GM23338 (cell line): ENCODE measurements around the gene MBD2. TPM values are rescaled to one million over a fixed set of nuclear protein-coding genes. Genes with fewer than 3 reads are reported as not detected.

Source experiments
- ATAC-seq: fragments of 200-7000 bp; cut with Tn5 transposase; 3 replicates; pipeline ENCODE4 v1.9.1; 2020
- DNase-seq: peaks from one replicate; pipeline ENCODE4 v3.0.0-alpha.2; 2015; ENCODE audit warnings: low spot score
- H2AFZ ChIP-seq: fragments of 200-600 bp; sonication (generic); 2 replicates; pipeline ENCODE4 v1.8.0; 2016; ENCODE audit warnings: antibody characterized with exemption, mild to moderate bottlenecking, moderate library complexity
- H3F3A ChIP-seq: fragments of 200-600 bp; sonication (generic); replicated peaks from 2 replicates; pipeline ENCODE4 v1.8.0; 2017; ENCODE audit warnings: antibody characterized with exemption, mixed run types, low read depth
- H3K27ac ChIP-seq: fragments of 200-600 bp; sonication (generic); 2 replicates; pipeline ENCODE4 v1.6.1; 2016; ENCODE audit warnings: low read depth
- H3K27me3 ChIP-seq: fragments of 200-600 bp; sonication (generic); 2 replicates; pipeline ENCODE4 v1.8.0; 2016; ENCODE audit warnings: mild to moderate bottlenecking, mixed run types, moderate library complexity; ENCODE audit not compliant: insufficient read depth
- H3K36me3 ChIP-seq: fragments of 200-600 bp; sonication (generic); 2 replicates; pipeline ENCODE4 v1.8.0; 2016; ENCODE audit warnings: mild to moderate bottlenecking; ENCODE audit not compliant: insufficient read depth
- H3K4me1 ChIP-seq: fragments of 200-600 bp; sonication (generic); 2 replicates; pipeline ENCODE4 v1.8.0; 2016; ENCODE audit warnings: mild to moderate bottlenecking, moderate library complexity; ENCODE audit not compliant: insufficient read depth
- H3K4me2 ChIP-seq: fragments of 200-600 bp; sonication (generic); 2 replicates; pipeline ENCODE4 v1.7.1; 2017; ENCODE audit warnings: mixed run types
- H3K4me3 ChIP-seq: fragments of 200-600 bp; sonication (generic); 2 replicates; pipeline ENCODE4 v1.6.1; 2016; ENCODE audit warnings: mixed run types
- H3K79me2 ChIP-seq: fragments of 200-600 bp; sonication (generic); replicated peaks from 2 replicates; pipeline ENCODE4 v1.8.0; 2017; ENCODE audit warnings: mild to moderate bottlenecking; ENCODE audit not compliant: insufficient read depth
- H3K9me2 ChIP-seq: fragments of 200-600 bp; sonication (generic); 2 replicates; pipeline ENCODE4 v1.8.0; 2017; ENCODE audit not compliant: insufficient read depth
- H4K20me1 ChIP-seq: fragments of 200-600 bp; sonication (generic); replicated peaks from 2 replicates; pipeline ENCODE4 v1.8.0; 2017; ENCODE audit warnings: mild to moderate bottlenecking; ENCODE audit not compliant: insufficient read depth
- H3K27ac Mint-ChIP-seq: 2 replicates; pipeline ENCODE4 v1.8.0; 2020; ENCODE audit warnings: inconsistent platforms, mild to moderate bottlenecking, moderate library complexity, mixed read lengths
- H3K27me3 Mint-ChIP-seq: 3 replicates; pipeline ENCODE4 v1.8.0; 2022; ENCODE audit warnings: low read depth, mild to moderate bottlenecking, moderate library complexity, mixed read lengths, inconsistent platforms; ENCODE audit not compliant: insufficient read depth, poor library complexity
- H3K36me3 Mint-ChIP-seq: 3 replicates; pipeline ENCODE4 v1.8.0; 2021; ENCODE audit warnings: low read depth, mild to moderate bottlenecking, inconsistent platforms, moderate library complexity, mixed read lengths
- H3K4me1 Mint-ChIP-seq: 3 replicates; pipeline ENCODE4 v1.8.0; 2020; ENCODE audit warnings: mild to moderate bottlenecking, inconsistent platforms, mixed read lengths
- H3K4me3 Mint-ChIP-seq: 3 replicates; pipeline ENCODE4 v1.8.0; 2021; ENCODE audit warnings: moderate library complexity, mild to moderate bottlenecking, inconsistent platforms, mixed read lengths
- H3K9me3 Mint-ChIP-seq: 3 replicates; pipeline ENCODE4 v1.8.0; 2020; ENCODE audit warnings: moderate library complexity, mild to moderate bottlenecking, inconsistent platforms, mixed read lengths
- CREB1 ChIP-seq: fragments of 250-450 bp; sonication (Bioruptor Pico); IDR thresholded peaks from 2 replicates; pipeline ENCODE4 v1.5.0; 2020; ENCODE audit warnings: low read depth, mild to moderate bottlenecking, moderate library complexity
- CTCF ChIP-seq, 2 experiments: fragments of 200-600 bp in 1 of 2; sonication (generic) in 1 of 2; conservative IDR thresholded peaks; 2 replicates each; pipeline versions ENCODE4 v1.5.1 to v1.6.1; 2016 to 2017; ENCODE audit warnings: antibody characterized with exemption in 2 of 2, low read depth in 2 of 2, mild to moderate bottlenecking in 2 of 2, moderate library complexity in 1 of 2
- EZH2 ChIP-seq: fragments of 200-600 bp; sonication (generic); IDR thresholded peaks from one replicate; pipeline ENCODE4 v1.8.0; 2017; ENCODE audit warnings: antibody characterized with exemption, mild to moderate bottlenecking, low read depth; ENCODE audit not compliant: unreplicated experiment
- EZH2phosphoT487 ChIP-seq: fragments of 200-600 bp; sonication (generic); IDR thresholded peaks from one replicate; pipeline ENCODE4 v1.8.1; 2018; ENCODE audit warnings: antibody characterized with exemption; ENCODE audit not compliant: unreplicated experiment
- JUNB ChIP-seq: IDR thresholded peaks from one replicate; pipeline ENCODE4 v1.6.1; 2016; ENCODE audit warnings: antibody characterized with exemption; ENCODE audit not compliant: unreplicated experiment
- NANOG ChIP-seq: IDR thresholded peaks from 2 replicates; pipeline ENCODE4 v1.6.1; 2016; ENCODE audit warnings: antibody characterized with exemption, borderline replicate concordance
- POLR2AphosphoS5 ChIP-seq: IDR thresholded peaks from 2 replicates; pipeline ENCODE4 v1.6.1; 2016; ENCODE audit warnings: antibody characterized with exemption, low read depth
- REST ChIP-seq: IDR thresholded peaks from one replicate; pipeline ENCODE4 v1.6.1; 2018; ENCODE audit warnings: antibody characterized with exemption; ENCODE audit not compliant: unreplicated experiment
- STAT1 ChIP-seq: IDR thresholded peaks from one replicate; pipeline ENCODE4 v1.6.1; 2016; ENCODE audit warnings: antibody characterized with exemption; ENCODE audit not compliant: unreplicated experiment
- ZNF114 ChIP-seq: fragments of 250-450 bp; sonication (Bioruptor Pico); IDR thresholded peaks from 2 replicates; pipeline ENCODE4 v1.5.0; 2020; ENCODE audit warnings: mild to moderate bottlenecking, moderate library complexity
- ZNF331 ChIP-seq: fragments of 250-450 bp; sonication (Bioruptor Pico); IDR thresholded peaks from 2 replicates; pipeline ENCODE4 v1.5.0; 2020; ENCODE audit warnings: low read depth, mild to moderate bottlenecking, moderate library complexity
- ZNF462 ChIP-seq: fragments of 250-450 bp; sonication (Bioruptor Pico); IDR thresholded peaks from 2 replicates; pipeline ENCODE4 v1.5.0; 2020; ENCODE audit warnings: mild to moderate bottlenecking, moderate library complexity
- polyA plus RNA-seq: library from polyadenylated mRNA; unstranded; fragments of >200 nt; fragmentation: Nextera tagmentation; extraction: Ambion mirVana; gene quantifications from 2 replicates; pipeline ENCODE4 v1.2.1, GENCODE V29; 2016
- total RNA-seq: library from RNA; depleted of rRNA; stranded (reverse); fragments of >200 nt; shearing (Covaris generic); gene quantifications from 2 replicates; pipeline ENCODE4 v1.2.3, GENCODE V29; 2014
- TF ChIP-seq, protein P1 (sequence below): IDR thresholded peaks from 2 replicates; pipeline ENCODE4 v1.6.1; 2016; ENCODE audit warnings: antibody characterized with exemption

Gene MBD2
- total and polyA plus RNA-seq, 2 experiments from 2014 or later, result 11.2 to 39.2 TPM

- peak; percentile 41 for DNase-seq
- Histone ChIP-seq H3K79me2 (peaks cover 52% of the 10 kb centered on the region), H3K27ac (no peak overlapping the region)
Measured at GRCh38 chr18:54223568-54224241, 764 bp downstream of the MBD2 start.

More at GRCh38 chr18:54223568-54224241, 764 bp downstream of the MBD2 start:
- H4K20me1 ChIP-seq, result peaks cover 35% of the 10 kb centered on the region
- no peaks in the 10 kb centered on the region for H3F3A ChIP-seq
- H3K27ac Mint-ChIP-seq, result peak overlapping the region; percentile 77; the same call in 1 of the 2 replicates
- peaks cover 4% of the 10 kb centered on the region; the same call in 1 of the 2 replicates for H3K36me3 ChIP-seq
- peaks cover 35% of the 10 kb centered on the region for H3K4me1 ChIP-seq
- peaks cover 27% of the 10 kb centered on the region for H3K4me1 Mint-ChIP-seq
- TF ChIP-seq CTCF (conservative IDR thresholded peaks at IDR 0.05; ENCODE audit: low read depth in 2 of 2) (no peak; a peak in 1 of 4 replicates), EZH2phosphoT487 (no peak), ZNF114 (CRISPR knock-in tag) (no peak), ZNF462 (CRISPR knock-in tag) (no peak), POLR2AphosphoS5 (no peak), ZNF331 (CRISPR knock-in tag) (no peak), REST (no peak), EZH2 (no peak), JUNB (no peak), CREB1 (no peak), STAT1 (no peak), NANOG (no peak)
- TF ChIP-seq, protein P1, sequence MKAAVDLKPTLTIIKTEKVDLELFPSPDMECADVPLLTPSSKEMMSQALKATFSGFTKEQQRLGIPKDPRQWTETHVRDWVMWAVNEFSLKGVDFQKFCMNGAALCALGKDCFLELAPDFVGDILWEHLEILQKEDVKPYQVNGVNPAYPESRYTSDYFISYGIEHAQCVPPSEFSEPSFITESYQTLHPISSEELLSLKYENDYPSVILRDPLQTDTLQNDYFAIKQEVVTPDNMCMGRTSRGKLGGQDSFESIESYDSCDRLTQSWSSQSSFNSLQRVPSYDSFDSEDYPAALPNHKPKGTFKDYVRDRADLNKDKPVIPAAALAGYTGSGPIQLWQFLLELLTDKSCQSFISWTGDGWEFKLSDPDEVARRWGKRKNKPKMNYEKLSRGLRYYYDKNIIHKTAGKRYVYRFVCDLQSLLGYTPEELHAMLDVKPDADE, result no peak
- peaks cover 4% of the 10 kb centered on the region; the same call in 1 of the 3 replicates for H3K36me3 Mint-ChIP-seq
- no peak; the same call in 2 of the 3 replicates for ATAC-seq
- H3K27me3 ChIP-seq, result no peaks in the 10 kb centered on the region
- no peaks in the 10 kb centered on the region for H3K9me2 ChIP-seq
- no peaks in the 10 kb centered on the region for H3K9me3 Mint-ChIP-seq
- no peak overlapping the region for H2AFZ ChIP-seq
- H3K4me3 Mint-ChIP-seq, result peak overlapping the region; percentile 94
- peak overlapping the region; percentile 71 for H3K4me3 ChIP-seq
- H3K4me2 ChIP-seq, result peak overlapping the region; percentile 90
- H3K27me3 Mint-ChIP-seq, result no peaks in the 10 kb centered on the region
